HCT116 (cell line): ENCODE results near the gene CAPRIN1. TPM values are rescaled to one million over a fixed set of nuclear protein-coding genes. Genes with fewer than 3 reads are reported as not detected.

ENCODE experiments used
- ATAC-seq: fragments of 200-7000 bp; cut with Tn5 transposase; 2 replicates; pipeline ENCODE4 v1.9.1; 2020; ENCODE audit warnings: mild to moderate bottlenecking, moderate library complexity
- BruUV-seq: library from RNA; stranded (reverse); fragments of 400-500 nt; replicated peaks from 2 replicates; lab custom pipeline; 2021; lab: Mats Ljungman, UMichigan
- CTCF ChIA-PET: fragments of 300-600 bp; sonication (Branson Sonifier 250); formaldehyde crosslinking; loops from one replicate; lab custom pipeline; 2021; ENCODE audit warnings: antibody characterized with exemption; lab: Charles Lee
- POLR2A ChIA-PET: fragments of 300-600, 350-600 bp; sonication (Branson Sonifier 250); formaldehyde crosslinking; loops from one replicate; lab custom pipeline; 2021; ENCODE audit warnings: antibody characterized with exemption; lab: Charles Lee
- RAD21 ChIA-PET, 2 experiments: fragments of 300-600 bp; sonication (Branson Sonifier 250); formaldehyde crosslinking; loops; one replicate each; lab custom pipeline; 2023; ENCODE audit warnings: low total read pairs in 2 of 2; ENCODE audit not compliant: uncharacterized antibody in 2 of 2, unreplicated experiment in 2 of 2, low non-redundant PET in 1 of 2; lab: Charles Lee
- DNase-seq: peaks from one replicate; pipeline ENCODE4 v3.0.0-alpha.2; 2010; ENCODE audit warnings: low read depth, low spot score
- H2AFZ ChIP-seq: fragments of 200-600 bp; shearing (Covaris generic), sonication (generic); 2 replicates; pipeline ENCODE4 v1.6.1; 2017; ENCODE audit warnings: low read depth, mixed run types, mixed read lengths, antibody characterized with exemption, low read length; ENCODE audit not compliant: poor library complexity, severe bottlenecking
- H3K27ac ChIP-seq: 2 replicates; pipeline ENCODE4 v1.5.1; 2012; ENCODE audit warnings: low read depth, low read length
- H3K27me3 ChIP-seq: fragments of 200-600 bp; sonication (generic); 2 replicates; pipeline ENCODE4 v1.6.1; 2016; ENCODE audit warnings: mixed run types, low read length, mixed read lengths; ENCODE audit not compliant: insufficient read depth
- H3K36me3 ChIP-seq, 2 experiments: fragments of 200-500 bp in 1 of 2; fragments of 200-600 bp in 1 of 2; sonication (Bioruptor generic) in 1 of 2; sonication (generic) in 1 of 2; 2 replicates each; pipeline versions ENCODE4 v1.5.1 to v1.6.1; 2014 to 2016; ENCODE audit warnings: low read length in 2 of 2, inconsistent platforms in 1 of 2, mixed read lengths in 1 of 2, mixed run types in 1 of 2; ENCODE audit not compliant: insufficient read depth in 2 of 2, control insufficient read depth in 1 of 2
- H3K4me1 ChIP-seq, 2 experiments: fragments of 200-600 bp in 1 of 2; sonication (generic) in 1 of 2; 2 replicates each; pipeline versions ENCODE4 v1.5.1 to v1.6.1; 2012 to 2017; ENCODE audit warnings: low read length in 2 of 2, inconsistent platforms in 1 of 2, mild to moderate bottlenecking in 1 of 2, mixed read lengths in 1 of 2, mixed run types in 1 of 2, moderate library complexity in 1 of 2; ENCODE audit not compliant: insufficient read depth in 2 of 2, control insufficient read depth in 1 of 2
- H3K4me2 ChIP-seq: fragments of 200-600 bp; sonication (generic); 2 replicates; pipeline ENCODE4 v1.6.1; 2017; ENCODE audit warnings: mixed run types, low read length, mixed read lengths
- H3K4me3 ChIP-seq, 2 experiments: fragments of 200-600 bp in 1 of 2; sonication (generic) in 1 of 2; replicated peaks in 1 of 2; 2 replicates each; pipeline ENCODE4 v1.5.1; 2011 to 2016; ENCODE audit warnings: low read length in 2 of 2, control low read depth in 1 of 2, low read depth in 1 of 2, mild to moderate bottlenecking in 1 of 2, mixed read lengths in 1 of 2, mixed run types in 1 of 2
- H3K79me2 ChIP-seq: fragments of 200-600 bp; sonication (generic); 2 replicates; pipeline ENCODE4 v1.6.1; 2017; ENCODE audit warnings: mild to moderate bottlenecking, mixed run types, low read length, moderate library complexity, mixed read lengths; ENCODE audit not compliant: insufficient read depth
- H3K9ac ChIP-seq: fragments of 200-600 bp; sonication (generic); 2 replicates; pipeline ENCODE4 v1.6.1; 2016; ENCODE audit warnings: low read length, mixed read lengths
- H3K9me2 ChIP-seq: fragments of 200-600 bp; sonication (generic), shearing (Covaris generic); 2 replicates; pipeline ENCODE4 v1.6.1; 2017; ENCODE audit warnings: mixed run types, mild to moderate bottlenecking, moderate library complexity; ENCODE audit not compliant: insufficient read depth
- H3K9me3 ChIP-seq, 2 experiments: fragments of 200-500 bp in 1 of 2; fragments of 200-600 bp in 1 of 2; sonication (Bioruptor generic) in 1 of 2; sonication (generic) in 1 of 2; 2 replicates each; pipeline ENCODE4 v1.6.1; 2014 to 2017; ENCODE audit warnings: low read length in 2 of 2, mixed read lengths in 2 of 2, inconsistent platforms in 1 of 2, low read depth in 1 of 2, mild to moderate bottlenecking in 1 of 2, mixed run types in 1 of 2, moderate library complexity in 1 of 2; ENCODE audit not compliant: control insufficient read depth in 1 of 2, insufficient read depth in 1 of 2
- H4K20me1 ChIP-seq: fragments of 200-600 bp; sonication (generic), shearing (Covaris generic); 2 replicates; pipeline ENCODE4 v1.6.1; 2017; ENCODE audit warnings: mixed run types, mild to moderate bottlenecking, moderate library complexity; ENCODE audit not compliant: insufficient read depth
- ATF3 ChIP-seq: IDR thresholded peaks from 2 replicates; pipeline ENCODE4 v1.6.1; 2012
- CBX3 ChIP-seq: IDR thresholded peaks from 2 replicates; pipeline ENCODE4 v1.6.1; 2012; ENCODE audit warnings: low read depth
- CEBPB ChIP-seq: IDR thresholded peaks from 2 replicates; pipeline ENCODE4 v1.6.1; 2012; ENCODE audit warnings: low read depth
- CTCF ChIP-seq, 3 experiments: fragments of 200-600 bp in 1 of 3; sonication (generic) in 1 of 3; IDR thresholded peaks in 2 of 3; conservative IDR thresholded peaks in 1 of 3; 2 replicates each; pipeline ENCODE4 v1.5.1; 2012 to 2017; ENCODE audit warnings: low read depth in 2 of 3, low read length in 2 of 3, antibody characterized with exemption in 1 of 3, borderline replicate concordance in 1 of 3, control low read depth in 1 of 3, mild to moderate bottlenecking in 1 of 3, mixed read lengths in 1 of 3, mixed run types in 1 of 3, moderate library complexity in 1 of 3; ENCODE audit not compliant: insufficient read depth in 1 of 3
- EGR1 ChIP-seq: IDR thresholded peaks from 2 replicates; pipeline ENCODE4 v1.6.1; 2012; ENCODE audit warnings: low read depth
- ELF1 ChIP-seq: IDR thresholded peaks from 2 replicates; pipeline ENCODE4 v1.6.1; 2012; ENCODE audit warnings: low read depth, borderline replicate concordance
- EZH2 ChIP-seq: fragments of 200-600 bp; sonication (generic); IDR thresholded peaks from 2 replicates; pipeline ENCODE4 v1.6.1; 2017; ENCODE audit warnings: antibody characterized with exemption, mixed run types
- EZH2phosphoT487 ChIP-seq: fragments of 200-600 bp; IDR thresholded peaks from 2 replicates; pipeline ENCODE4 v1.6.1; 2018; ENCODE audit warnings: antibody characterized with exemption, borderline replicate concordance
- MAX ChIP-seq: IDR thresholded peaks from 2 replicates; pipeline ENCODE4 v1.6.1; 2012
- POLR2A ChIP-seq: IDR thresholded peaks from 2 replicates; pipeline ENCODE4 v1.7.0; 2011; ENCODE audit warnings: borderline replicate concordance; ENCODE audit not compliant: insufficient read depth, insufficient read length; ENCODE audit errors: extremely low read depth
- POLR2AphosphoS5 ChIP-seq: IDR thresholded peaks from 2 replicates; pipeline ENCODE4 v1.6.1; 2011; ENCODE audit warnings: mild to moderate bottlenecking, low read depth, low read length, moderate library complexity
- SIN3A ChIP-seq: IDR thresholded peaks from 2 replicates; pipeline ENCODE4 v1.6.1; 2012; ENCODE audit warnings: low read depth
- SP1 ChIP-seq: IDR thresholded peaks from 2 replicates; pipeline ENCODE4 v1.6.1; 2012; ENCODE audit warnings: low read depth
- SRF ChIP-seq: IDR thresholded peaks from 2 replicates; pipeline ENCODE4 v1.6.1; 2012; ENCODE audit warnings: low read depth
- TCF7L2 ChIP-seq: IDR thresholded peaks from 2 replicates; pipeline ENCODE4 v1.7.0; 2011; ENCODE audit warnings: borderline replicate concordance, inconsistent platforms; ENCODE audit not compliant: insufficient read depth, insufficient read length; ENCODE audit errors: extremely low read depth
- ZBTB33 ChIP-seq: IDR thresholded peaks from 2 replicates; pipeline ENCODE4 v1.6.1; 2011; ENCODE audit warnings: mild to moderate bottlenecking, low read length, moderate library complexity; ENCODE audit not compliant: insufficient replicate concordance; ENCODE audit errors: extremely low read depth
- ZFX ChIP-seq: fragments of 450-650 bp; IDR thresholded peaks from 2 replicates; pipeline ENCODE4 v1.6.1; 2017
- ZNF274 ChIP-seq: fragments of 200-500 bp; sonication (Bioruptor generic); IDR thresholded peaks from 2 replicates; pipeline ENCODE4 v1.6.1; 2014; ENCODE audit warnings: mild to moderate bottlenecking, low read depth, low read length, inconsistent platforms
- intact Hi-C: fragments of 100-400 bp; cut with micrococcal nuclease; formaldehyde crosslinking; loops from 2 replicates; pipeline ENCODE4 v1.10.0; 2022
- total RNA-seq: library from RNA; stranded (reverse); gene quantifications from one replicate; pipeline ENCODE4 v1.2.1, GENCODE V29; 2021; ENCODE audit not compliant: unreplicated experiment

CAPRIN1 gene
- total RNA-seq, 1 experiment from 2014 or later: 285 TPM

- TF ChIP-seq ZNF274 (no peak), EGR1 (no peak)
- TF ChIP-seq, all 23 proteins: peak for 0
Measured at GRCh38 chr11:34055218-34056000, 3.9 kb downstream of the CAPRIN1 start (continued).

- CTCF ChIA-PET: no interaction called here
- Histone ChIP-seq H4K20me1 (peaks cover 31% of the 10 kb centered on the region; the same call in 1 of the 2 replicates), H3K9ac (no peak overlapping the region)
Measured at GRCh38 chr11:34056672-34057071, 5.1 kb downstream of the CAPRIN1 start.

More at GRCh38 chr11:34056672-34057071, 5.1 kb downstream of the CAPRIN1 start:
- H3K4me1 ChIP-seq: peaks cover 10 to 31% of the 10 kb centered on the region in 2 experiments; a peak in 3 of 4 replicates
- H3K4me3 ChIP-seq: no peak overlapping the region
- POLR2A ChIA-PET: no interaction called here
- RAD21 ChIA-PET: no interaction called here
- no peaks in the 10 kb centered on the region for H3K9me3 ChIP-seq
- no TSS peak for BruUV-seq
- no peak overlapping the region for H3K4me2 ChIP-seq
- H3K27ac ChIP-seq: no peak overlapping the region
- intact Hi-C loops: no loop called here
- no peak for ATAC-seq
- no peaks in the 10 kb centered on the region; the same call in 1 of the 2 replicates for H3K9me2 ChIP-seq
- H3K36me3 ChIP-seq: peaks cover 6 to 32% of the 10 kb centered on the region in 2 experiments; a peak in 3 of 4 replicates
- DNase-seq: no peak
- H3K27me3 ChIP-seq: no peaks in the 10 kb centered on the region
- no peak overlapping the region for H2AFZ ChIP-seq
- no peak for TF ChIP-seq ATF3
- no peak for TF ChIP-seq SIN3A
- no peak for TF ChIP-seq EGR1
- TF ChIP-seq POLR2A: no peak
- TF ChIP-seq CBX3: no peak
- TF ChIP-seq EZH2: no peak
- no peak for TF ChIP-seq TCF7L2
- no peak for TF ChIP-seq MAX
- no peak for TF ChIP-seq ZFX
- TF ChIP-seq ZBTB33: no peak
- no peak for TF ChIP-seq CEBPB
- no peak for TF ChIP-seq ELF1
- no peak for TF ChIP-seq SRF
- TF ChIP-seq SP1: no peak
- no peak for TF ChIP-seq EZH2phosphoT487
- no peak for TF ChIP-seq CTCF (IDR thresholded peaks at IDR 0.05 in 2 of 3, conservative IDR thresholded peaks at IDR 0.05 in 1 of 3; ENCODE audit: borderline replicate concordance in 1 of 3, insufficient read depth in 1 of 3, low read depth in 2 of 3, low read length in 2 of 3)
- TF ChIP-seq ZNF274: no peak
- TF ChIP-seq POLR2AphosphoS5: no peak
- TF ChIP-seq, all 23 proteins: peak for 0
- peaks cover 95% of the 10 kb centered on the region for H3K79me2 ChIP-seq
